SK-N-SH (cell line): ENCODE data around the gene NUP210L.
"Not testable (repeated sequence)": the region's sequence is repeated elsewhere in the genome, so short reads cannot be mapped to it uniquely, and the experiment has no call there.

ENCODE experiments used
- EZH2phosphoT487 ChIP-seq: fragments of 200-600 bp; sonication (generic); IDR thresholded peaks from 2 replicates; pipeline ENCODE4 v1.6.1; 2017; ENCODE audit warnings: low read depth, mixed run types, mild to moderate bottlenecking, antibody characterized with exemption, moderate library complexity, borderline replicate concordance
- TF ChIP-seq, protein P1 (sequence below): fragments of 150-350 bp; IDR thresholded peaks from 2 replicates; pipeline ENCODE4 v1.6.1; 2016; ENCODE audit warnings: mild to moderate bottlenecking, low read depth, low read length
- TF ChIP-seq, protein P2 (sequence below): fragments of 200-600 bp; sonication (generic); IDR thresholded peaks from 2 replicates; pipeline ENCODE4 v1.6.1; 2017; ENCODE audit warnings: antibody characterized with exemption, mild to moderate bottlenecking, moderate library complexity

DNA sequence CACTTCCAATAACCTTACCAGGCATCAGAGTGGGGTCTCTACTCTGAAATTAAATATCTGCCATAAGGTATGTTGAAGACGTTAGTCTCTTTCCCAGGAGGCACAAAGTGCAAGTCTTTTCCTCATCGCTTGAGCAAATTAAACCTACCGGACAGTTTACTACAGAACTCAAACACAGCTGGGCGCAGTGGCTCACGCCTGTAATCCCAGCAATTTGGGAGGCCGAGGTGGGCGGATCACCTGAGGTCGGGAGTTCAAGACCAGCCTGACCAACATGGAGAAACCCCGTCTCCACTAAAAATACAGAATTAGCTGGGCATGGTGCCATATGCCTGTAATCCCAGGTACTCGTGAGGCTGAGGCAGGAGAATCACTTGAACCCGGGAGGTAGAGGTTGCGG lies 175.8 kb downstream of the NUP210L start:
- TF ChIP-seq, protein P1, sequence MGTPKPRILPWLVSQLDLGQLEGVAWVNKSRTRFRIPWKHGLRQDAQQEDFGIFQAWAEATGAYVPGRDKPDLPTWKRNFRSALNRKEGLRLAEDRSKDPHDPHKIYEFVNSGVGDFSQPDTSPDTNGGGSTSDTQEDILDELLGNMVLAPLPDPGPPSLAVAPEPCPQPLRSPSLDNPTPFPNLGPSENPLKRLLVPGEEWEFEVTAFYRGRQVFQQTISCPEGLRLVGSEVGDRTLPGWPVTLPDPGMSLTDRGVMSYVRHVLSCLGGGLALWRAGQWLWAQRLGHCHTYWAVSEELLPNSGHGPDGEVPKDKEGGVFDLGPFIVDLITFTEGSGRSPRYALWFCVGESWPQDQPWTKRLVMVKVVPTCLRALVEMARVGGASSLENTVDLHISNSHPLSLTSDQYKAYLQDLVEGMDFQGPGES, result not testable (repeated sequence)
- TF ChIP-seq, protein P2, sequence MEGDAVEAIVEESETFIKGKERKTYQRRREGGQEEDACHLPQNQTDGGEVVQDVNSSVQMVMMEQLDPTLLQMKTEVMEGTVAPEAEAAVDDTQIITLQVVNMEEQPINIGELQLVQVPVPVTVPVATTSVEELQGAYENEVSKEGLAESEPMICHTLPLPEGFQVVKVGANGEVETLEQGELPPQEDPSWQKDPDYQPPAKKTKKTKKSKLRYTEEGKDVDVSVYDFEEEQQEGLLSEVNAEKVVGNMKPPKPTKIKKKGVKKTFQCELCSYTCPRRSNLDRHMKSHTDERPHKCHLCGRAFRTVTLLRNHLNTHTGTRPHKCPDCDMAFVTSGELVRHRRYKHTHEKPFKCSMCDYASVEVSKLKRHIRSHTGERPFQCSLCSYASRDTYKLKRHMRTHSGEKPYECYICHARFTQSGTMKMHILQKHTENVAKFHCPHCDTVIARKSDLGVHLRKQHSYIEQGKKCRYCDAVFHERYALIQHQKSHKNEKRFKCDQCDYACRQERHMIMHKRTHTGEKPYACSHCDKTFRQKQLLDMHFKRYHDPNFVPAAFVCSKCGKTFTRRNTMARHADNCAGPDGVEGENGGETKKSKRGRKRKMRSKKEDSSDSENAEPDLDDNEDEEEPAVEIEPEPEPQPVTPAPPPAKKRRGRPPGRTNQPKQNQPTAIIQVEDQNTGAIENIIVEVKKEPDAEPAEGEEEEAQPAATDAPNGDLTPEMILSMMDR, result not testable (repeated sequence)
- TF ChIP-seq EZH2phosphoT487, result not testable (repeated sequence)
